SH-SY5Y (cell line): ENCODE results near the gene CHD3.

ENCODE experiments used
- GATA2 ChIP-seq: IDR thresholded peaks from 2 replicates; pipeline ENCODE4 v1.6.1; 2011; ENCODE audit warnings: mild to moderate bottlenecking, low read depth, low read length
- GATA3 ChIP-seq: IDR thresholded peaks from 2 replicates; pipeline ENCODE4 v1.6.1; 2011; ENCODE audit warnings: low read depth, mild to moderate bottlenecking, low read length, moderate library complexity

DNA sequence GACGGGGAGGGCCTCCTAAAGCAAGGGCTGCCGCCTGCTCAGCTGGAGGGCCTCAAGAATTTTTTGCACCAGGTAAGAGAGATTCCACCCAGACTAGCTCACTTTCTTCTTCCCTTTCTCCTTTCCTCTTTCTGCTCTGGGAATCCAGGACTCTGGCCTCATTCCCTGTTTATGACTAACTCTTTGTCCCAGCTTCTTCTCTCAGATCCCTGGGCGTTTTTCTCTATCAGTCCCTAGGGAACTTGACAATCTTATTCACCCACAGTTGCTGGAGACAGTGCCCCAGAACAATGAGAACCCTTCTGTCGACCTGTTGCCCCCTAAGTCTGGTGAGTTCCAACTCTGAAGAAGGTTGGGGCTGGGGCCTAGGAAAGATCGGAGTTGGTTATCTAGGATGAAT lies 59.1 kb downstream of the CHD3 start:
- no peak for TF ChIP-seq GATA3
- TF ChIP-seq GATA2: no peak
